ENCODE results near the gene SCMH1. TPM values are rescaled to one million over a fixed set of nuclear protein-coding genes. Genes with fewer than 3 reads are reported as not detected.

The SCMH1 gene
- total RNA-seq, 1 donor from 2014 or later, result 19.0 TPM

Other genes starting within 250 kb of the SCMH1 start
- gene SLFNL1, start 220.6 kb downstream of the SCMH1 start, total RNA-seq, result 0.14 and 0.18 TPM in 2 replicates
- 0.11 and 0.16 TPM in 2 replicates for gene FOXO6, start 119.1 kb upstream of the SCMH1 start, total RNA-seq
- not detected in 2 replicates for gene EDN2, start 242.4 kb upstream of the SCMH1 start, total RNA-seq

All from activated T-helper 2 cell treated with anti-CD3 and anti-CD28 coated beads, Interferon-gamma antibody, Interleukin-2, Interleukin-4, amounts not matched to agents 10 μg/mL and 5 μg/mL and 100 μg/mL, durations not matched to agents 14 hours and 24 hours and 36 hours (primary cell).